ENCODE results near the gene KIF14.
"Not testable (repeated sequence)": the region's sequence is repeated elsewhere in the genome, so short reads cannot be mapped to it uniquely, and the experiment has no call there.

KIF14 gene

GRCh38 chr1:200631375-200631774 lies 10.8 kb upstream of the KIF14 start:
- FAIRE-seq: no peak
- no peak for DNase-seq (ENCODE audit: low spot score)

- FAIRE-seq: not testable (repeated sequence)
These were observed 10.0 kb upstream of the KIF14 start for GRCh38 chr1:200630515-200630899.

GRCh38 chr1:200629876-200630514 lies 9.4 kb upstream of the KIF14 start:
- no peak for FAIRE-seq
- no peak for DNase-seq (ENCODE audit: low spot score)

More at GRCh38 chr1:200630515-200630899, 10.0 kb upstream of the KIF14 start:
- not testable (repeated sequence) for DNase-seq (ENCODE audit: low spot score)

GRCh38 chr1:200628223-200628881 lies 7.8 kb upstream of the KIF14 start:
- no peak for DNase-seq (ENCODE audit: low spot score)
- no peak for FAIRE-seq

- DNase-seq (ENCODE audit: low spot score): no peak
- no peak for FAIRE-seq
These were observed 7.1 kb upstream of the KIF14 start for GRCh38 chr1:200627575-200628222.

GRCh38 chr1:200626853-200627534 lies 6.4 kb upstream of the KIF14 start:
- DNase-seq (ENCODE audit: low spot score) (no peak), FAIRE-seq (no peak)

GRCh38 chr1:200625381-200625824 lies 4.9 kb upstream of the KIF14 start:
- FAIRE-seq (no peak), DNase-seq (ENCODE audit: low spot score) (no peak)

GRCh38 chr1:200624679-200625335 lies 4.3 kb upstream of the KIF14 start:
- DNase-seq (ENCODE audit: low spot score) (no peak), FAIRE-seq (no peak)

GRCh38 chr1:200619894-200620272 lies 668 bp downstream of the KIF14 start:
- DNase-seq (ENCODE audit: low spot score) (no peak), FAIRE-seq (no peak)

- DNase-seq (ENCODE audit: low spot score) (no peak), FAIRE-seq (no peak)
These were observed 9.7 kb downstream of the KIF14 start for GRCh38 chr1:200610846-200611245.

GRCh38 chr1:200602632-200603031 lies 17.9 kb downstream of the KIF14 start:
- FAIRE-seq (no peak), DNase-seq (ENCODE audit: low spot score) (no peak)

- FAIRE-seq (no peak), DNase-seq (ENCODE audit: low spot score) (no peak)
These were observed 30.6 kb downstream of the KIF14 start for GRCh38 chr1:200590001-200590400.

- no peak for FAIRE-seq
- DNase-seq (ENCODE audit: low spot score): no peak
These were observed 31.9 kb downstream of the KIF14 start for GRCh38 chr1:200588698-200589097.

GRCh38 chr1:200564319-200564718 lies 56.2 kb downstream of the KIF14 start:
- DNase-seq (ENCODE audit: low spot score) (no peak), FAIRE-seq (no peak)

- DNase-seq (ENCODE audit: low spot score) (no peak), FAIRE-seq (no peak)
These were observed 58.7 kb downstream of the KIF14 start for GRCh38 chr1:200561856-200562214.

- FAIRE-seq: peak; percentile 78
- peak; percentile 54 for DNase-seq (ENCODE audit: low spot score)
These were observed 61.6 kb downstream of the KIF14 start for GRCh38 chr1:200558866-200559459.

- FAIRE-seq (no peak), DNase-seq (ENCODE audit: low spot score) (no peak)
These were observed 64.5 kb downstream of the KIF14 start for GRCh38 chr1:200556002-200556401.

GRCh38 chr1:200552737-200553136 lies 67.8 kb downstream of the KIF14 start:
- not testable (repeated sequence) for FAIRE-seq; DNase-seq (ENCODE audit: low spot score)

- DNase-seq (ENCODE audit: low spot score) (no peak), FAIRE-seq (no peak)
These were observed 70.2 kb downstream of the KIF14 start for GRCh38 chr1:200550367-200550766.

GRCh38 chr1:200547386-200547785 lies 73.2 kb downstream of the KIF14 start:
- FAIRE-seq (no peak), DNase-seq (ENCODE audit: low spot score) (no peak)

- DNase-seq (ENCODE audit: low spot score) (no peak), FAIRE-seq (no peak)
These were observed 74.0 kb downstream of the KIF14 start for GRCh38 chr1:200546577-200546976.

Measured in RCC 7860 (cell line).